ENCODE measurements around the gene SLC4A1AP. TPM values are rescaled to one million over a fixed set of nuclear protein-coding genes. Genes with fewer than 3 reads are reported as not detected.

SLC4A1AP gene
- total RNA-seq, 1 experiment from 2014 or later = 20.8 TPM

- no peak overlapping the region for H3K27ac ChIP-seq (ENCODE audit: insufficient read length, low read depth, low read length)
- no peaks in the 10 kb centered on the region for H3K36me3 Mint-ChIP-seq (ENCODE audit: insufficient read depth in 1 of 3, low read depth in 3 of 3)
- peak overlapping the region; percentile 78 for H3K4me2 ChIP-seq (ENCODE audit: insufficient read depth, insufficient read length, low read length)
- no CpG with 5 or more reads among the region's 9 CpGs for WGBS (ENCODE audit: extremely low coverage, insufficient read length, low lambda C conversion rate)
- H3K27me3 ChIP-seq (ENCODE audit: insufficient read depth, low read length) = no peaks in the 10 kb centered on the region
- no peak for DNase-seq
- peaks cover 12% of the 10 kb centered on the region for H3K23me2 ChIP-seq (ENCODE audit: insufficient read length, low read depth, low read length, poor library complexity, severe bottlenecking)
- H2AFZ ChIP-seq (ENCODE audit: low read length) = no peak overlapping the region
- peak overlapping the region in 2 of 3 experiments; percentile 32 to 76; a peak in 3 of 7 replicates for H3K27ac Mint-ChIP-seq
- H4K5ac ChIP-seq (ENCODE audit: insufficient read length, low read depth, low read length) = no peak overlapping the region
- no peak overlapping the region for H2BK12ac ChIP-seq (ENCODE audit: insufficient read length, low read depth, low read length)
- H4K91ac ChIP-seq (ENCODE audit: insufficient read length, low read depth, low read length) = no peak overlapping the region
- H3K14ac ChIP-seq (ENCODE audit: insufficient read depth, low read length) = no peak overlapping the region
- H3K9ac ChIP-seq (ENCODE audit: extremely low read depth, insufficient read length, low read length) = no peak overlapping the region
- H3K27me3 Mint-ChIP-seq (ENCODE audit: low read depth) = peaks cover 14% of the 10 kb centered on the region
- no peak overlapping the region for H2BK20ac ChIP-seq (ENCODE audit: low read depth, low read length, poor library complexity, severe bottlenecking)
- no peak overlapping the region for H3K4ac ChIP-seq (ENCODE audit: low read depth, low read length)
- H3K79me2 ChIP-seq (ENCODE audit: insufficient read depth, low read length) = no peaks in the 10 kb centered on the region
- H3K23ac ChIP-seq (ENCODE audit: insufficient read length, low read depth, low read length) = no peak overlapping the region
- no peak overlapping the region for H2BK15ac ChIP-seq (ENCODE audit: low read depth, low read length)
- no peaks in the 10 kb centered on the region for H3K79me1 ChIP-seq (ENCODE audit: insufficient read depth, low read depth, low read length, poor library complexity, severe bottlenecking)
- H3K9me3 Mint-ChIP-seq = no peaks in the 10 kb centered on the region
- H2AK5ac ChIP-seq (ENCODE audit: insufficient read length, low read length) = no peak overlapping the region
- TF ChIP-seq, protein P1, sequence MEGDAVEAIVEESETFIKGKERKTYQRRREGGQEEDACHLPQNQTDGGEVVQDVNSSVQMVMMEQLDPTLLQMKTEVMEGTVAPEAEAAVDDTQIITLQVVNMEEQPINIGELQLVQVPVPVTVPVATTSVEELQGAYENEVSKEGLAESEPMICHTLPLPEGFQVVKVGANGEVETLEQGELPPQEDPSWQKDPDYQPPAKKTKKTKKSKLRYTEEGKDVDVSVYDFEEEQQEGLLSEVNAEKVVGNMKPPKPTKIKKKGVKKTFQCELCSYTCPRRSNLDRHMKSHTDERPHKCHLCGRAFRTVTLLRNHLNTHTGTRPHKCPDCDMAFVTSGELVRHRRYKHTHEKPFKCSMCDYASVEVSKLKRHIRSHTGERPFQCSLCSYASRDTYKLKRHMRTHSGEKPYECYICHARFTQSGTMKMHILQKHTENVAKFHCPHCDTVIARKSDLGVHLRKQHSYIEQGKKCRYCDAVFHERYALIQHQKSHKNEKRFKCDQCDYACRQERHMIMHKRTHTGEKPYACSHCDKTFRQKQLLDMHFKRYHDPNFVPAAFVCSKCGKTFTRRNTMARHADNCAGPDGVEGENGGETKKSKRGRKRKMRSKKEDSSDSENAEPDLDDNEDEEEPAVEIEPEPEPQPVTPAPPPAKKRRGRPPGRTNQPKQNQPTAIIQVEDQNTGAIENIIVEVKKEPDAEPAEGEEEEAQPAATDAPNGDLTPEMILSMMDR (conservative IDR thresholded peaks at IDR 0.05) = no peak
- H3T11ph ChIP-seq (ENCODE audit: low read length) = no peak overlapping the region
- no peaks in the 10 kb centered on the region for H4K20me1 ChIP-seq (ENCODE audit: control insufficient read depth, insufficient read depth, insufficient read length)
- H4K8ac ChIP-seq (replicated peaks; ENCODE audit: insufficient read length, low read depth, low read length) = no peak overlapping the region
- H2BK5ac ChIP-seq (ENCODE audit: insufficient read length, low read length) = no peak overlapping the region
- H3K4me1 Mint-ChIP-seq = peaks cover 29 to 32% of the 10 kb centered on the region in 2 experiments
- H3K56ac ChIP-seq (ENCODE audit: insufficient read length, low read depth, low read length) = no peak overlapping the region
- no peaks in the 10 kb centered on the region for H3K9me3 ChIP-seq (ENCODE audit: control insufficient read depth, low read depth, low read length)
- no peak overlapping the region for H2BK120ac ChIP-seq (ENCODE audit: low read depth, low read length, poor library complexity, severe bottlenecking)
- H3K4me1 ChIP-seq (ENCODE audit: insufficient read depth, low read length) = peaks cover 6% of the 10 kb centered on the region; the same call in 1 of the 2 replicates
- peak overlapping the region; percentile 50 to 79; a peak in 4 of 5 replicates for H3K4me3 Mint-ChIP-seq
- no peak overlapping the region for H3K18ac ChIP-seq (ENCODE audit: insufficient read length, low read depth, low read length)
Observed at GRCh38 chr2:27717070-27717795, 53.5 kb downstream of the SLC4A1AP start.

Measured in H9 (cell line).